Measurements from ENCODE around the gene MYO7B. TPM values are rescaled to one million over a fixed set of nuclear protein-coding genes. Genes with fewer than 3 reads are reported as not detected.

MYO7B gene
- polyA plus RNA-seq, 2 of the 4 experiments (the other 2 are of a cell fraction), result 0.04 to 0.09 TPM

- Histone ChIP-seq H3K4me2 (no peak overlapping the region), H3K4me3 (no peak overlapping the region), H3K27ac (no peak overlapping the region), H3K4me1 (peaks cover 15% of the 10 kb centered on the region), H3K9me3 (no peaks in the 10 kb centered on the region)
- DNase-seq (ENCODE audit: low read depth in 1 of 2, low spot score in 1 of 2), result no peak
- no peak for FAIRE-seq
- TF ChIP-seq CTCF (IDR thresholded peaks at IDR 0.05), result no peak
- TF ChIP-seq EP300 (IDR thresholded peaks at IDR 0.05), result no peak
- no peak for TF ChIP-seq REST (IDR thresholded peaks at IDR 0.05)
- TF ChIP-seq MYC (IDR thresholded peaks at IDR 0.05; ENCODE audit: borderline replicate concordance, low read length), result no peak
- no peak for TF ChIP-seq KDM1A (IDR thresholded peaks at IDR 0.05; ENCODE audit: low read depth)
- TF ChIP-seq USF2 (IDR thresholded peaks at IDR 0.05), result no peak
- no peak for TF ChIP-seq PHF8 (IDR thresholded peaks at IDR 0.05; ENCODE audit: borderline replicate concordance, low read depth)
- no peak for ATAC-seq
- POLR2A ChIA-PET, result no interaction called here
- WGBS (ENCODE audit: missing lambda C conversion rate), result 98% methylated on average over 8 of the region's 16 CpGs
- CTCF ChIA-PET, result interaction anchor here (1.5 kb wide), 1 partner anchor 16 kb away, joined by 4 read pairs; no protein-coding TSS in a partner anchor
These were observed 98.7 kb downstream of the MYO7B start for GRCh38 chr2:127634066-127634617.

GRCh38 chr2:127634626-127635379 lies 99.3 kb downstream of the MYO7B start:
- no peak overlapping the region for H3K4me3 ChIP-seq
- DNase-seq (ENCODE audit: low read depth in 1 of 2, low spot score in 1 of 2) (no peak), FAIRE-seq (no peak), ATAC-seq (no peak)
- ChIA-PET CTCF (interaction anchor here (1.5 kb wide), 1 partner anchor 15 kb away, joined by 4 read pairs; no protein-coding TSS in a partner anchor), POLR2A (no interaction called here)
- H3K27ac ChIP-seq, result no peak overlapping the region
- peaks cover 15% of the 10 kb centered on the region for H3K4me1 ChIP-seq
- H3K9me3 ChIP-seq, result no peaks in the 10 kb centered on the region
- no peak overlapping the region for H3K4me2 ChIP-seq
- 86% methylated on average over 17 of the region's 17 CpGs for WGBS (ENCODE audit: missing lambda C conversion rate)
- TF ChIP-seq BCL3 (IDR thresholded peaks at IDR 0.05) (no peak), BHLHE40 (IDR thresholded peaks at IDR 0.05; ENCODE audit: low read depth, low read length) (no peak), ZC3H11A (IDR thresholded peaks at IDR 0.05) (no peak)

- H3K4me1 ChIP-seq, result peaks cover 15% of the 10 kb centered on the region
- ChIA-PET POLR2A (no interaction called here), CTCF (interaction anchor here (1.2 to 6.4 kb wide), 2 partner anchors 15 to 45 kb away, joined by 4 to 44 read pairs; no protein-coding TSS in a partner anchor)
- no peak overlapping the region for H3K4me3 ChIP-seq
- 90% methylated on average over 16 of the region's 19 CpGs for WGBS (ENCODE audit: missing lambda C conversion rate)
- H3K4me2 ChIP-seq, result no peak overlapping the region
- ATAC-seq (no peak), DNase-seq (ENCODE audit: low read depth in 1 of 2, low spot score in 1 of 2) (no peak), FAIRE-seq (no peak)
- TF ChIP-seq SREBF2 (IDR thresholded peaks at IDR 0.05) (no peak), MAZ (IDR thresholded peaks at IDR 0.05; ENCODE audit: borderline replicate concordance, low read depth, low read length) (no peak), NPAS2 (CRISPR knock-in tag; IDR thresholded peaks at IDR 0.05; ENCODE audit: borderline replicate concordance) (no peak), NFE2L2 (conservative IDR thresholded peaks at IDR 0.05; ENCODE audit: low read length) (no peak), MYC (IDR thresholded peaks at IDR 0.05; ENCODE audit: borderline replicate concordance, low read length) (no peak)
- H3K9me3 ChIP-seq, result no peaks in the 10 kb centered on the region
- no peak overlapping the region for H3K27ac ChIP-seq
These were observed 100.1 kb downstream of the MYO7B start for GRCh38 chr2:127635380-127636237.

Measured in A549 (cell line).